Mammary epithelial cell (primary cell): Measurements from ENCODE around the gene ESRRB.

Source experiments
- EZH2 ChIP-seq: IDR thresholded peaks from 2 replicates; pipeline ENCODE4 v1.6.1; 2012; ENCODE audit warnings: low read length, inconsistent platforms, borderline replicate concordance
- TF ChIP-seq, protein P1 (sequence below), 2 donors: IDR thresholded peaks in 1 of 2; conservative IDR thresholded peaks in 1 of 2; 2 replicates each; pipeline ENCODE4 v1.5.1; 2011 to 2012; ENCODE audit warnings: inconsistent platforms in 2 of 2, low read length in 2 of 2, mild to moderate bottlenecking in 2 of 2, control low read depth in 1 of 2, low read depth in 1 of 2; ENCODE audit not compliant: insufficient read depth in 1 of 2; ENCODE audit errors: extremely low read depth in 1 of 2

DNA sequence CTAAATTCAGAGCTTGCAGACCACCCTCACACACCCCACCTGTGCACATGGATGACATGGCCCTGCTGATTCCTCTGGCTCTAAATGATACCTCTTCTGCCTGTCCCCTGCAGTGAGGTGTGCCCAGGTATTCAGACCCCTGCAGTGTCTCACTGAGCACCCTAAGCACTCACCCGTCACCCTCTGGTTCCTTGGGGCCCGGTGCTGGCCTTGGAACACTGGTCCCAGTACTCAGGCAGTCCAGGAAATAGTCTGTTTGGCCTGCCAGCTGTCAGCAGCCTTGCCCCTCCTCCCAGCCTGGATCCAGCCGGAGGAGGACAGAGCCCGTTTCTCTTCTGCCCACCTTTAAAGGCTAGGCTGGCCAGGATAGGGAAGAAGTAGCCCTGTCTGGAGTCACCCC lies 44.9 kb downstream of the ESRRB start:
- TF ChIP-seq, protein P1, sequence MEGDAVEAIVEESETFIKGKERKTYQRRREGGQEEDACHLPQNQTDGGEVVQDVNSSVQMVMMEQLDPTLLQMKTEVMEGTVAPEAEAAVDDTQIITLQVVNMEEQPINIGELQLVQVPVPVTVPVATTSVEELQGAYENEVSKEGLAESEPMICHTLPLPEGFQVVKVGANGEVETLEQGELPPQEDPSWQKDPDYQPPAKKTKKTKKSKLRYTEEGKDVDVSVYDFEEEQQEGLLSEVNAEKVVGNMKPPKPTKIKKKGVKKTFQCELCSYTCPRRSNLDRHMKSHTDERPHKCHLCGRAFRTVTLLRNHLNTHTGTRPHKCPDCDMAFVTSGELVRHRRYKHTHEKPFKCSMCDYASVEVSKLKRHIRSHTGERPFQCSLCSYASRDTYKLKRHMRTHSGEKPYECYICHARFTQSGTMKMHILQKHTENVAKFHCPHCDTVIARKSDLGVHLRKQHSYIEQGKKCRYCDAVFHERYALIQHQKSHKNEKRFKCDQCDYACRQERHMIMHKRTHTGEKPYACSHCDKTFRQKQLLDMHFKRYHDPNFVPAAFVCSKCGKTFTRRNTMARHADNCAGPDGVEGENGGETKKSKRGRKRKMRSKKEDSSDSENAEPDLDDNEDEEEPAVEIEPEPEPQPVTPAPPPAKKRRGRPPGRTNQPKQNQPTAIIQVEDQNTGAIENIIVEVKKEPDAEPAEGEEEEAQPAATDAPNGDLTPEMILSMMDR (conservative IDR thresholded peaks at IDR 0.05 in 1 of 2, IDR thresholded peaks at IDR 0.05 in 1 of 2; ENCODE audit: extremely low read depth in 1 of 2, insufficient read depth in 1 of 2, low read depth in 1 of 2, low read length in 2 of 2): no peak
- TF ChIP-seq EZH2: no peak
